Activated CD8-positive, alpha-beta memory T cell treated with anti-CD3 and anti-CD28 coated beads, Interleukin-2, amount 50 U/mL, for 48 hours (primary cell): Measurements from ENCODE around the gene CTDP1.

ENCODE experiments used
- DNase-seq: peaks from one replicate; pipeline ENCODE4 v3.0.0-alpha.2; 2020

Gene CTDP1

DNA sequence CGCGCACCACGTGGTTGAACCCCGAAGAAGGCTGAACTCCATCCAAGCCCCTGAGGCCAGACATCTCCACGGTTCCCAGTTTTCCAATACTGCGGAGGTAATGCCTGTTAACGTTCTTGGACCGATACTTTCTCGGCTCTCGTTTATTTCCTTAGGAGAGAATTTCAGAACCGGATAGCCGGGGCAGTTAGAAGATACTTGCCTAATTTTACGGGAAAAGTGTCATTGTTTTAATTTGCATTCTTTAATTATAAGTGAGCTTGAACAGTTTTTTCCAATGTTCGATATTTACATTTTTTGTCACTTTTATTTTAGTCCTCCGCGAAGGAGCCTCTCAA, 107.9 kb downstream of the CTDP1 start:
- DNase-seq, result no peak

DNA sequence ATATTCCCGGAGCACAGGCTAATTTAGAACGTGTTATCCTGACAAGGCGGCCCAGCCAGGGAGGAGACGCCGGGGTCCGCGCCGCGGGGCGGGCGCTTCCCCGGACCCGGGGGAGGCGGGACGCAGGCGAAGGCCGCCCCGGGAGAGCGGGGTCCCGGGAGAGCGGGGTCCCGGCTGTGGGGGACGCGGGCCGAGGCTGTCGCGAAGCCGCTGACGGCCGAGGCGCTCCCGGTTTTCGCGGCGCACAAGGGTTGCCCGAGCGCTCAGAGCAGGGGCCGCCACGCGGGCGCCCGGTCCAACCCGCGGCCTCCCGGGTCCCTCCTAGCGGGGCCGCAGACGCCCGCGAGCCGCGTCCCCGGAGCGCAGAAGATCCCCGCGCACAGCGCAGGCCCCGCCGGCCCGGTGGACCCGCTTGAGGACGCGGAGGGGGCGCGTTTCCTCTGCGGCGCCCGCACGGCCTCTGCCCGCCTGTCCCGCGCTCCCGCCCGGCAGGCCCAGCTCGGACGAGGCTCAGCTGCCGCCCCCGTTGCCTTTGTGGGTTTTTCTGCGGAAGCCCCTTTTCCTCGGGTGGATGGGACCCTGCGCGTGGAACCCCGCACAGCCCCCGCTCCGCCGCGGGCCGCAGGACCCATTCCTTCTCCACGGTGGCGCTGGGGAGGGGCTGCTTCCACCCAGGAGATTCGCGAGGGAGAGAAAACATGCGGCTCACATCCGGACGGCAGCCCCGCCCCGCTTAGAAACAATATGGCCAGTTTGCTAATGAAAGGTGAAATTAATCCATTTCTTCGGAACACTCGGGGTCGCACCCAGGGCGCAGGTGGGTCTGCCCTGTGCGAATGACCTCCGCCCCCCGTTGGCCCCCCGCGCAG, 108.5 kb downstream of the CTDP1 start:
- no peak for DNase-seq

DNA sequence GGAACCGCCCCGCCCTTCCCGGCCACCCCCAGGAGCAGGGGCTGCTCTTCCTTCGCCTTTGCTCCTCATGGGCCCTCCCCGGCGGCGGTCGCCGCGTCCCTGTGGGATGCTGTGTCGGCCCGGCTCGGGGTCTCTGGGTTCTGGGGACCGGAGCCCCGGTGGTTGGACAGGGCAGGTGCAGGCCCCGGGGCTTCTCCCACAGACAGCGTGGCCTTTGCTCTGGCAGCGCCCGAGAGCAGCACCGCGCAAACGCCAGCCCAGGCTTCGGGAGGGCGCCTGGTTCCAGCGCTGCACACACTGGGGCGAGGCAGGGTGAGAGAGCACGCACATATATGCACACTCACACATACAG, 109.1 kb downstream of the CTDP1 start:
- no peak for DNase-seq

DNA sequence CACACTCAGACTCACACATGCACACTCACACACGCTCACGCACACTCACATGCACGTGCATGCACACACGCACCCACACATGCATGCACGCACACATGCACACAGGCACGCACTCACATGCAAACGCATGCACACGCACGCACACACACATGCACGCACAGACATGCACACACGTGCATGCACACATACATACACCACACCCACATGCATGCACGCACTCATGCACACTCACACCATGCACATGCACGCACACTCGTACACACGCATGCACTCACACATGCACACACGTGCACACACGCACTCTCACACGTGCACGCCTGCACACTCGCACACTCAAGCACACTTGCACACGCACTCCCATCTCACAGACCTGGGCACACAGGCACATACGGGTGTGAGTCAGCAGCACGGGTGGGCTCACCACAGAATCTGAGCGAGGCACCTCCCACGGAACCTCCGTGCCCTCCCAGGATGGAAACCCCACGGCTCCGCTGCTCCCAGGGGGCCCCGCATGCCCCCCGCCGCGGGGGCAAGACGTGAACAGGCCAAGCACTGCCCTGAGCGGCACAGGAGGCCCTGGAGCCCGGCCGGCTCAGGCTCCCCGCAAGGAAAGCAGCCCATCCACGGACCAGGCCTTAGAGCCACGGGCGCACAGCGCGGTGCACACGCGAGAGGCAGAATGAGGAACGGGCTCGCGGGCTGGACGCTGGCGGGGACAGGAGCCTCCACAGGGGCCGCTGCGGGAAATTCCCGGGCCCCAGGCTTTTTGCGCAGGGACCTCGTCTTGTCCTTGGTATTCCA, 109.7 kb downstream of the CTDP1 start:
- DNase-seq, result no peak

DNA sequence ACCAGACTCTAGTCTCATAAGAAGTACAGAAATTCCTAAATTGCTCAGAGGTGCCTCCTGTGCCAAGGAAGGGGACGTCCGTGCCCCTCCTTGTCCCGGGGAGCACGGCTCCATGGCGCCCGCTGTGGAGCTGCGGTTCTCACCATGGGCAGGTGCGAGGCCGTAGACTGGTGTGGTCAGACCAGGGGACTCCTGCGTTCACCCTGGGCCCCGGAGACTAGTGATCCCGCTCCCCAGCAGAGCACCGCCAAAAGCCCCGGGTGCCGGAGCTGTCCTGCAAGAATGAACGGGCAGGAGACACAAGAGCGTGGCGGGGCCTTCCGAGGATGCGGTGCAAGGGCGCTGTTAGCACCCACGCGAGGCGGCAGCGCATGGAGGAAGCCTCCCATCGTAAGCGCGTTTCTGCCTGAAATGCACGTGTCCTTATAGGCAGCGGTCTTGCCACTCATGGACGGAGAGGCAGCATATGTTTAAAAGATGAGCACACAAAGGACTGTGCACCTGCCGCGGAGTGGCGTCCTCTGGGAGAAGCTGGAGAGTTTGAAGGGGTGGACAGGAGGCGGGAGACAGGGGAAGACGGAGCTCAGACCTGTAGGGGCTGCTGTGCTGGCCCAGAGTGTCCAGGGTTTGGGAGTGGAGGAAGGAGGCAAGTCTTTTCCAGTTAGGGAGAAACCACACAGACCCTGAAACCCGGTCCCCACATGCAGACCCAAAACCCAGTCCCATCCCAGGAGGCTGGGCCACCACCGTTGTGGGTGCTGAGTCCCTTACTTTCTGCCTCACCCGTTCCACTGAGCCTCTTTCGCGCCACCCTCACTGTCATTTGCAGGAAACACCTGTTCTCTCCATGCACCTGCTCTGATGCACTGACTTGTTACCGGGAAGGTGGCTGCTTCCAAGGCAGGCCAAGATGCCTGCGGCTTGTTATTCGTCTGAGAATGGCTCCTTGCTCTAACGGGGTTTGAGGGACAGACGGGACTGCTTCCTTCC, 110.6 kb downstream of the CTDP1 start:
- no peak for DNase-seq

DNA sequence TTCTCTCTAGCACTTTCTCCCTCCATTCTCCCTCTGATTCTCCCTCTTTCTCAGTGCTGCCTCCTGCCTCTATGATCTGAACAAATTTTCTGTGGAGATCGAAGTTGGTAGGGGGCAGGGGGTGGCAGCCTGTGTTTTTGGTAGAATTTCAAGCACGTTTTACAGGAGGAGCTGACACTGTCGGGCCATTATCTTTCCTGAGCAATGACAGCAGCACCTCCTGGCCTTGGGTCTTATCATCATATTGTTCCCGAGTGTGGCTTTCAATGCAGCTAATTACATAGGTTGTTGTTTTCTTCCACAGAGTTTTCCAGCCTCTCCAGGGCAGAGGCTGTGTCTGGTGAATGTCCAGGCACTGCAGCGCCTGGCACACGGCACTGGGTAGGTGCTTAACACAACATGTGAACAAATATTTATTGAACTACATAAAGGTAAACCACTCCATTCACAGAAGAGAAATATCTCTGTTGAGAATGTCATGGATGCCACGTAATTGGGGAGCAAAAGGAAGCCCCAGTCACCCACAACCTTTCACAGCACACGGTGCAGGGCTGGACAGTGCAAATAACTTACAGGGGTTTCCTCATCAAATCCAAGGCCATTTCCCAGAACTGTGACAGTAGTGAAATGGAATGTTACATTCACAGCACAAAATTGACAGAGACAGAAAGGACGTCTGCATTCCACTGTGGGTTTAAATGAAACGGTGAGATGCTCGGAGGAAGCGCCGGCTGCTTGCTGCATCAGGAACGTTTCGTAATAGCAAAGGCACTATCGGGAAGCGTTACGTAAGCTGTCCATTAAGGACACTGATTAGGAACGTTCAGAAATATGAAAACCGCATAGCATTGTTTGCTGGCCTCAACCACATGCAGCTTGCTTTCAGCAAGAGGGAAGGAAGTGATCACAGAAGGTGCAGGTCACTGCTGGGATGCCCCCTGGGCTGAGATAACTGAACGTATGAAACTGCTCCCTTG, 111.7 kb downstream of the CTDP1 start:
- DNase-seq, result no peak

DNA sequence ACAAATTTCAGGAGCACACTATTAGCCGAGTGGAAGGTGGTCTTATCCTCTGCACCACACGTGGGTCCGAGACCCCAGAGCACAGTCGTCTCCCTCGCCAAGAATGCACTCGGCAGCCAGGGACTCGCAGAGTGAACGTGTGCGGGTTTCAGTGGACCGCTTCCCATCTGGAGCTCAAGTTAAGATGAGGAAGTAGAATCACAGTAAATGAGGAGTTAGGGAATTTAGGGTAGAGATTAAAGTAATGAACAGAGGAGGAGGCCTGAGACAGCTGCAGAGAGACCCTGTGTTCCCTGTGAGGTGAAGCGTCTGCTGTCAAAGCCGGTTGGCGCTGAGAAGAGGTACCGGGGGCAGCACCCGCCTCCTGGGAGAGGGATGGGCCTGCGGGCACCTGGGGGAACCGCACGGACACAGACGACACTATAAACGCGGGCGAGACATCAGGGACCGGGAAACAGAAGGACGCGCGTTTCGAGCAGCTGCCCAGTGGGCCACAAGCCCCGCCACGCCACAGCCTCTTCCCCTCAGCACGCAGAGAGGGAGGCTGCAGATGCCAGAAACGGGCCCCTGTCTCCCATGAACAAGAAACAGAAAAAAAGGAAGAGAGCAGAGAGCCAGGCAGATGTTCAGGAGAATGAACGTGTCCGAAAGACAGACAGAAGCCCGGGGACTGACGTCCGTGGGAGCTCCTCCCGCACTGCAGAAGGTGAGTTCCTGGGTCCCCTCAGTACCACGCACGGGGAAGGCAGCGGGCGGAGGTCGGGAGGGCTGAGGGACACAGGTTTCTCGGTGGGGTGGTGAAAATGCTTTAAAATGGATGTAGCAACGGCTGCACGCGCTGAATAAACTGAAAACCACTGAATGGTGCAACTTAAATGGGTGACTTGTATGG, 112.7 kb downstream of the CTDP1 start:
- DNase-seq, result no peak

DNA sequence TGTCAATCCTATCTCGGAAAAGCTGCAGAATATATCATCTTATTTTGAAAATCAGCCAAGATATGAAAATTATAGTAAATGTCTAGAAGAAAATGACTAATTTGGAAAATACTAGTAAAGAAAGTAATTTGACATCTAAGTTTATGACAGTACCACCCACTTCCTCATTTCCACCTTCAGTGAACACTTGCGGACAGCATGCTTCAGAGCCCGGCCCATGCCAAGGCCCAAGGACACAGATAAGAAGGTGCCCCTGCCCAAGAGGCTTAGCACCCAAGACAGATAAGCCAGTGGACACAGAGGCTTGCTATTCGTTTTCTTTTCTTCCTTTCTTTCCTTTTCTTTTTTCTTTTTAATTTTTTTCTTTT, 113.4 kb downstream of the CTDP1 start:
- no peak for DNase-seq

DNA sequence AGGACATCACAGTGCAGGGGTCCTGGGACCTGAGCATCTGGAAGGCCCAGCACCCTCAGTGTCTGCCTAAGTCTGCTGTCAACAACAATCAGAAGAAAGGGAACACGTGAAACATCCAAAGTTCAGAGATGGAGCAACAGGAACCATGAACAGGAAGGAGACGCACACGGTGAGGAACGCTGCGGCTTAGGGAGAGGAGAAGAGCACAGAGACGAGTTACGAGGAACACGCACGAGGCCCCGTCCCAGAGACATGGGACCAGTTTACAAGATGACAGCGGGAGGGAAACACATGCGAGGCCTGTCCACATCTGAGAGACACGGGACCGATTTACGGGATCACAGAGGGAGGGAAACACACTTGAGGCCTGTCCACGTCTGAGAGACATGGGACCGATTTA, 115.2 kb downstream of the CTDP1 start:
- no peak for DNase-seq

DNA sequence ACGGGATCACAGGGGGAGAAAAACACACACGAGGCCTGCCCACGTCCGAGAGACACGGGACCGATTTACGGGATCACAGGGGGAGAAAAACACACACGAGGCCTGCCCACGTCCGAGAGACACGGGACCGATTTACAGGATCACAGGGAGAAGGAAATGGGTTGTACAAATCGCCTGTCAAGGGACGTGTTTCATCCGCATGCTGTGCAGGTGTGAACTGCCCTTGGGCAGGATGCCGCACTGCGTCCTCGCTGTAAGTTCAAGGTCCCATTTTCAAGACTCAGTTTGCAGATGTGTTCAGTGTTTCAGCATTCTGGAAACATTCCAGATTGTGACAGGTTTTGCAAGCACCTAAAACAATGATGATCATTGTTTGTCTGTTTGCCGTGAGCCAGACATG, 115.8 kb downstream of the CTDP1 start:
- DNase-seq, result no peak

DNA sequence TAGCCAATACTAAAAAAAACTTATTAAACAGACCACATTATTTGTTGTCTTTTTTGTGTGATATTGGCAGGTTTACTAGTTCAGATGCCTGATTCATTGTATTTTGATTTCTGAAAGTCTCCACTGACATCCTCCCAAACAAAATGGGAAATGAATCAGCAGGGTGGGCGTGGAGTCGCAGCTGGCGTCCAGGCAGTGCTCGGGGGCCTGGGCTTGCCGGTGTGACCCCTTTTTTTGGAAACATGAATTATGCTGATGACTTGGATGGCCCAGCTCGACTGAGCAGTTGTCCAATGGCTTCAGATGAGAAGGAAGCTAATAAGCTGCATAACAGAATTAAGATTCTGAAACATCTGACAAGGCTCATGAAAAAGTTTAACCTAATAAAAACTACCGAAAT, 116.4 kb downstream of the CTDP1 start:
- DNase-seq, result no peak

DNA sequence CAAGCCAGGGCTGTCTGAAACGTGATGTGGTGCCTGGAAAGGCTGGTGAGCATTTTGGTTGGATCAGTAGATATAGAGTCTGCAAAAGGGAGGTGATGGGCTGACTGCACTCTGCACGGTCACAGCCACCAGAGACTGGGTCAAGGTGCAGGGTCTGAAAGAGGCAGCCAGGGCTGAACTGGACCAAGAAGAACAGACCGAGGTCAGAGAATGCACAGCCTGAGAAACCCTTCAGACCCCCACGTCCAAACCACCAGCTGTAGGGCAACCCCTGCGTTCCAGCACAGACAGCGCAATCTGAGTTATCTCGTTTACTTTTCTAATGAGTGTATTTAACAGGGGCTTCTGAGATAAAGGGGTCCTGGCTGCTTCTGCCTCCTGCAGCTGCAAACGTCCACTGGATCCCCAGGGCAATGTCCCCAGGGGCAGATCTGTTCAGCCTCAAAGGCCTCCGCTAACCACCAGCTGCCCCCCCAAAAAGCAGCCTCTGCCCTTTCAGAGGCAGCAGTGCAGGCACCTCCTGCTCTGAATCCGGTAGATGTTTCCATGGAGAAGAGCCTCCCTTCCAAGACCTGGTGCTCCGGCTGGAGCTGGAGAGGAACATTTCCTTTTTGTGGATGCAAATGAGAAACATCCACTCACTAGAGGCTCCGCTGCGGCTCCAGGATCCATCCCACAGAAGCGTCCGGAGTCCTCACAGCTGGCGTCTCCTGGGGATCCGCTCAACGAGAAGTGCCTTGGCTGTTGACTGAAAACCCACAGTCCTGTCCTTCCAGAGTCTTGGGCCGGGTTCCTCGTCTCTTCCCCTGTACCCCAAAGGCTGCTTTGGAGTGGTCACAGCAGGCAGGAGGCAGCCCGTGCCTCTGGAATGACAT, 117.2 kb downstream of the CTDP1 start:
- DNase-seq, result no peak

DNA sequence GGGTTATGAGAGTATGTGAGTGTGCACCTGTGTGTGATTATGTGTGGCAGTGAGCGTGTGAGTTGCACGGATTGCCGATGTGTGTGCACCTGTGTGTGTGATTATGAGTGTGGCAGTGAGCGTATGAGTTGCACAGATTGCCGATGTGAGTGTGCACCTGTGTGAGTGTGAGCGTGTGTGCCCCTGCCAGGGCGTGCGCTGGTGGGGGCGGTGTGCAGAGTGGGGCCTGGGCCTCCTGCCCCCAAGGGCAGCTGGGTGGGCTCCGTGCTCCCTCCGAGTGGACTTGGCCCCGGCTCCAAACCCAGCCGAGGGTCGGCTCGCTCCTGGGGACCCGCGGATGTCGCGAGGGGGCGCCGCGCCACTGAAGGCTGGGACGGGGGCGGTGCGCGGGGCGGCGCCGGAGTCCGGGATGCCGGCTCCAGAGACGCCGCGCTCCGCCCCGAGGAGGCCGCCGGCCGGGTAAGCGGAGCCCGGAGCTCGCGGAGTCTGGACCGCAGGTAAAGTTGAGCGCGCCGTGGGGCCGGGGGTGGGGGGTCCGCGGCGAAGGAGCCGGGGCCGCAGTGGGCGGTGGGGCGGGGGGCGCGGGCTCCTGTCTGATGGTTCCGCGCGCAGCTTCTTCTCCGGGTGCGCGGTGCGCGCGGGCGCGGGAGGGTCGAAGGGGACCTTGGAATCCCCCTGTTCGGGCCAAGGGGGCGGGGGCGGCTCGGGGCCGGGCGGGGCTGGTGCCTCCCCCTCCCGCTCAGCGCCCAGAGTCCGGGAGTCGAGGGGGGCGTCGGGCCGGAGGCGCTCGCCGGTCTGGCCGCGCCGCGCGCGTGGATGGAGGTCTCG, 118.1 kb downstream of the CTDP1 start, which contains the start of gene KCNG2:
Gene KCNG2, plus strand, starts transcription at position 421 of the 828 bp plus-strand sequence. CDS start 65,730 bp downstream, outside the sequence.
- no peak for DNase-seq

DNA sequence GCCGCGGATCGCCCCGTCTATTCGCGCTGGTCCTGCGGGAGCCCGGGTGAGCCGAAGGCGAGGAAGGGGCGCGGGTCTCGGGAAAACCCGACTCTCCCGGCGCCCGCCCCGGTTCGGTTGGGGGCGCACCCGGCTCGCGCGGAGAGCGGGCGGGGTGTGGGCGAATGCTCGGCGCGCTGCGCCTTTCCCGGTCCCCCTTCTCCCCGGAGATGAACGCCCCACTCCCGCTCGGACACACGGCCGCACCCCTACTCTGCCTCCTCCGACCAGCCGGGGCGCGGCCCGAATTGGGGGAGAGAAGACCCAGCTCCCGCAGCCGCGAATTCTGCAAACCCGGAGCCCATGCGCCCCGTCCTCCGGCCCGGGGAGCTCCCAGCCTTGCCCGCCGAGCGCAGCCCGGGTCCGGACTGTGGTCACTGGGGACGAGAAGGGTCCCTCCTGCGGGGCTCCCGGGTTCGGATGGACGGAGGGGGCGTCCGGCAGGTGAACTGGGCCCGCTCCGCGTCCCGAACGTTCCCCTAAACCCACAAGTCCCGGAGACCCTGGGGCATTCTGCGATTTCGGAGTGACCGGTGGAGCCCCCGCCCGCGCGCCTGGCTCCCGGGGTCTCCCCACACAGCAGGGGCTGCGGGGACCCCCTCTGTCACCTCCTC, 118.9 kb downstream of the CTDP1 start:
- DNase-seq, result no peak

DNA sequence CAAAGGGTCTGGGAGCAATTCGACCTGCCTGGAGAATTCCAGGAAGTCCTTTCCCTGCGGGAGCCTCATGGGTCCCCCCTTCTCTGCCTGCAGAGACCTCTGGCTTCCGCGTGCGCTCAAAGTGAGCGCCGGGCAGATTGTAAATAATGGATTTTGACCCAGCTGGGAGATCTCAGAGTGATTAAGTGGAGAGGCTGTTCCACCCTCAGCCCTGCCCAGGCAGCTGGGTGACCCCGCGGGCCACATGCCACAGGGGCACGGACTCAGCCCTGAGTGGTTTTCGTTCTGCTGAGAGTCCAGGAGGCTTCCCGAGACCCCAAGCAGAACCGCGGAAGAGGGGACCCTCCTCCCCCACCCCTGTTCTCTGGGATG, 119.4 kb downstream of the CTDP1 start:
- DNase-seq, result no peak

DNA sequence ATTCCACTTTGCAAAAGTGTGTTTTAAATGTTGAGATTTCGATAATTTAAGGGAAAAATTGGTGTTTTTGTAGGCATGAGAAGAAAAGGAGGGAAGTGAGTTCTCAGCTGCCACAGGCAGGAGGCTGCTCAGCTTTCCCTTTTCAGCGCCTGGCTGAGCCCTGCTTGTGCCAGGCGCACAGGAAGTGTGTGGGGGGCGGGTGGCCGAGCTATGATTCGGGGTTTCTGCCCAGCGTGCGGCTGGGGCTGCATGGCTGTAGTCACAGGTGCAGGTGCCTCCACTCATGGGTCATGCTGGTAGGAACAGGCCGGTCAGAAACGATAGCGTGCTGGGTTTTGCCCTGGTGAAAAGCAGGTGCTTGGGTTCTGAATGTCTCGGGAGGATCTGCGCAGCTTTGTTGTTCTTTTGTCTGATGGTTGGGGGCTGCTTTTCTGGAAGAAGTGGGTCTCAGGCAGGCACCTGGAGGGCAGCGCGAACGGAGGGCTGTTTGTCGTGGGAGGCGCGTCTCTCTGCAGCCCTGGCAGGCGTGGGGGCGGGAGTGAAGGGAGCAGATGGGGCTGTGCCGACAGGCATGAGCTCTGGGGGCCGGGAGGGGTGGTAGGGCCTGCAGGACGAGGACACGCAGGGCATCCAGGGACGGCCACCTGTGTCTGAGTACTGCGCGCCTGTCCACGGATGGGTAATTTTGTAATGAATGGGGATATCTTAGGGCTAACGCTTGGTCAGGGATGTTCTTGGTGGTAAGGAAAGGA, 120.2 kb downstream of the CTDP1 start:
- DNase-seq, result no peak

DNA sequence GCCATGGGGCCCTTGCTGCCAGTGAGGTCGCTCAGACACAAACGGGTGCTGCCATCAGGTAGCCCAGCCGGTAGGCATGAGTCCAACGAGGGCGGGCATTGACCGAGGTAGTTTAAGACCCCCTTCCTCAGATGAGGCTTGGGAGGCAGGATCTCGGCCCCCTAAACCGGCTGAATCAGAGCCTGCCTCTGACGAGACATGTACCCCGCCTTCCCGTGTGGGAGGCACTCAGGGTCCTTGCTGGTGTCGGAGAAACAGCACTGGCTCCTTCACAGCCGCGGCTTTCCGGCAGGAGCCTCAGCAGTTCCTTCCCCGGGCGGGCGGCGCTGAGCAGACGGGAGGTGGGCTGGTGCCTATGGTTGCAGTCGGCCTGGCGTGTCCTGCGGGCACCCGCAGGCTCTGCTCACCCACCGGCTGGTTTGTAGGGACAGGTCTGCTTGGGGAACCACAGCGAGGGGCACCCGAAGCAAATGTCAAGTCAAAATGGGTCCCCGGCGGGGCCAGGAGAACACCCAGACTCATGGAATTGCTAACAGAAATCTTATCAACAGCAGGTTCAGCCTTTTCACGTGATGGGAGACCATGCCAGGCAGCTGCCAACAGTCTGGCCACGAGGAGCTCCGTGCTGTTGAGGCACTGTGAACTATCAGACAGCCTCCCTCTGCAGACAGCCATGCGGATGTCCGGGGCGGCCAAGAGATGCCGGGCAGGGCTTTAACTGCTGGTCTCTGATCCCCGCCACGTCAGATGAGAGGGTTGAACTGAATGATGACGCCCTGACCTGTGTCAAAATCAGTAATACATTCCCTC, 121.0 kb downstream of the CTDP1 start:
- no peak for DNase-seq
